D721Med (cell line): Measurements from ENCODE around the gene IGSF3.

Experiments
- DNase-seq: peaks from one replicate; pipeline ENCODE4 v3.0.0; 2011; ENCODE audit warnings: low spot score; ENCODE audit not compliant: insufficient read length
- FAIRE-seq: peaks from 2 replicates; lab custom pipeline; 2011; peaks lifted over from hg19 to GRCh38; lab: Jason Lieb, UNC
- CTCF ChIP-seq: IDR thresholded peaks from 2 replicates; pipeline ENCODE4 v1.5.1; 2012; ENCODE audit warnings: mild to moderate bottlenecking, control low read depth; ENCODE audit not compliant: insufficient read depth; ENCODE audit errors: missing control alignments

The IGSF3 gene

GRCh38 chr1:116690396-116690848 lies 22.9 kb upstream of the IGSF3 start:
- no peak for TF ChIP-seq CTCF
- FAIRE-seq (no peak), DNase-seq (no peak)

GRCh38 chr1:116686723-116687352 lies 19.3 kb upstream of the IGSF3 start:
- FAIRE-seq (no peak), DNase-seq (no peak)
- TF ChIP-seq CTCF = no peak

- FAIRE-seq = no peak
Observed at GRCh38 chr1:116686175-116686574, 18.6 kb upstream of the IGSF3 start.

GRCh38 chr1:116684575-116684974 lies 17.0 kb upstream of the IGSF3 start:
- TF ChIP-seq CTCF = no peak
- DNase-seq (no peak), FAIRE-seq (no peak)

More at GRCh38 chr1:116686175-116686574, 18.6 kb upstream of the IGSF3 start:
- DNase-seq = no peak
- no peak for TF ChIP-seq CTCF

GRCh38 chr1:116682641-116683221 lies 15.2 kb upstream of the IGSF3 start:
- TF ChIP-seq CTCF = no peak
- DNase-seq (no peak), FAIRE-seq (no peak)

GRCh38 chr1:116681343-116681899 lies 13.9 kb upstream of the IGSF3 start:
- FAIRE-seq = no peak
- DNase-seq = no peak
- no peak for TF ChIP-seq CTCF

GRCh38 chr1:116680752-116681151 lies 13.2 kb upstream of the IGSF3 start:
- DNase-seq (no peak), FAIRE-seq (no peak)
- no peak for TF ChIP-seq CTCF
